SK-N-SH (cell line): ENCODE data around the gene CLEC4G. TPM values are rescaled to one million over a fixed set of nuclear protein-coding genes. Genes with fewer than 3 reads are reported as not detected.

Experiments used
- CTCF ChIA-PET: fragments of 300-600, 350-600 bp; formaldehyde crosslinking; extraction: SDS; loops from one replicate; lab custom pipeline; 2021; lab: Yijun Ruan, JAX
- POLR2A ChIA-PET: fragments of 350-600 bp; sonication (Branson Sonifier 250); formaldehyde crosslinking; extraction: SDS; loops from one replicate; lab custom pipeline; 2020; ENCODE audit warnings: antibody characterized with exemption, inconsistent platforms; lab: Yijun Ruan, JAX
- DNase-seq: peaks from one replicate; pipeline ENCODE4 v3.0.0; 2012
- H2AFZ ChIP-seq: fragments of 200-600 bp; sonication (generic); 2 replicates; pipeline ENCODE4 v1.8.1; 2016; ENCODE audit warnings: antibody characterized with exemption, mild to moderate bottlenecking, low read depth
- H3F3A ChIP-seq: fragments of 200-600 bp; sonication (generic); replicated peaks from 2 replicates; pipeline ENCODE3; 2016; ENCODE audit warnings: antibody characterized with exemption, mild to moderate bottlenecking; ENCODE audit not compliant: insufficient read depth
- H3K27ac ChIP-seq, 2 experiments: fragments of 200-500 bp in 1 of 2; fragments of 200-600 bp in 1 of 2; sonication (Bioruptor generic) in 1 of 2; sonication (generic), shearing (Covaris generic) in 1 of 2; 2 replicates each; pipeline versions ENCODE4 v1.5.1 to v1.6.1; 2014 to 2016; ENCODE audit warnings: low read depth in 2 of 2, inconsistent platforms in 1 of 2, low read length in 1 of 2, mild to moderate bottlenecking in 1 of 2, mixed read lengths in 1 of 2
- H3K27me3 ChIP-seq: fragments of 200-600 bp; sonication (generic), shearing (Covaris generic); 2 replicates; pipeline ENCODE4 v1.6.1; 2016; ENCODE audit warnings: mixed run types; ENCODE audit not compliant: insufficient read depth
- H3K36me3 ChIP-seq, 2 experiments: fragments of 200-500 bp in 1 of 2; fragments of 200-600 bp in 1 of 2; sonication (Bioruptor generic) in 1 of 2; sonication (generic) in 1 of 2; replicated peaks in 1 of 2; 2 replicates each; pipeline versions ENCODE3 to v1.5.1; 2014 to 2016; ENCODE audit warnings: low read length in 1 of 2, mild to moderate bottlenecking in 1 of 2; ENCODE audit not compliant: insufficient read depth in 2 of 2, control insufficient read depth in 1 of 2
- H3K4me1 ChIP-seq, 2 experiments: fragments of 200-500 bp in 1 of 2; fragments of 200-600 bp in 1 of 2; sonication (Bioruptor generic) in 1 of 2; sonication (generic), shearing (Covaris generic) in 1 of 2; 2 replicates each; pipeline versions ENCODE4 v1.5.1 to v1.6.1; 2014 to 2016; ENCODE audit warnings: low read depth in 1 of 2, low read length in 1 of 2, mixed run types in 1 of 2; ENCODE audit not compliant: insufficient read depth in 2 of 2, control insufficient read depth in 1 of 2
- H3K4me2 ChIP-seq: fragments of 200-600 bp; sonication (generic), shearing (Covaris generic); 2 replicates; pipeline ENCODE4 v1.6.1; 2017; ENCODE audit warnings: mixed run types
- H3K4me3 ChIP-seq, 2 experiments: fragments of 200-500 bp in 1 of 2; fragments of 200-600 bp in 1 of 2; sonication (Bioruptor generic) in 1 of 2; sonication (generic), shearing (Covaris generic) in 1 of 2; 2 replicates each; pipeline versions ENCODE4 v1.5.1 to v1.8.1; 2014 to 2016; ENCODE audit warnings: low read depth in 2 of 2, inconsistent platforms in 1 of 2, low read length in 1 of 2, mild to moderate bottlenecking in 1 of 2, mixed read lengths in 1 of 2, moderate library complexity in 1 of 2
- H3K79me2 ChIP-seq: fragments of 200-600 bp; sonication (generic); 2 replicates; pipeline ENCODE4 v1.8.1; 2017; ENCODE audit warnings: mild to moderate bottlenecking; ENCODE audit not compliant: insufficient read depth
- H3K9ac ChIP-seq: fragments of 200-600 bp; sonication (generic); 2 replicates; pipeline ENCODE4 v1.6.1; 2017; ENCODE audit warnings: mixed run types
- H3K9me2 ChIP-seq: fragments of 200-600 bp; sonication (generic); 2 replicates; pipeline ENCODE4 v1.6.1; 2017; ENCODE audit warnings: mixed run types
- H3K9me3 ChIP-seq: fragments of 200-600 bp; sonication (generic); 2 replicates; pipeline ENCODE4 v1.6.1; 2017; ENCODE audit warnings: mixed run types, mild to moderate bottlenecking, moderate library complexity
- H4K20me1 ChIP-seq: fragments of 200-600 bp; sonication (generic); 2 replicates; pipeline ENCODE4 v1.6.1; 2017; ENCODE audit warnings: mild to moderate bottlenecking, mixed run types; ENCODE audit not compliant: insufficient read depth
- CHD2 ChIP-seq: fragments of 150-350 bp; IDR thresholded peaks from 2 replicates; pipeline ENCODE4 v1.6.1; 2018; ENCODE audit warnings: low read length; ENCODE audit not compliant: partially characterized antibody
- ELF1 ChIP-seq: IDR thresholded peaks from 2 replicates; pipeline ENCODE4 v1.4.0; 2012
- EZH2phosphoT487 ChIP-seq: fragments of 200-600 bp; sonication (generic); IDR thresholded peaks from 2 replicates; pipeline ENCODE4 v1.6.1; 2017; ENCODE audit warnings: low read depth, mixed run types, mild to moderate bottlenecking, antibody characterized with exemption, moderate library complexity, borderline replicate concordance
- FOSL2 ChIP-seq: IDR thresholded peaks from 2 replicates; pipeline ENCODE4 v1.4.0; 2012; ENCODE audit warnings: low read depth, mild to moderate bottlenecking, moderate library complexity, borderline replicate concordance
- FOXM1 ChIP-seq: IDR thresholded peaks from 2 replicates; pipeline ENCODE4 v1.4.0; 2012; ENCODE audit warnings: low read depth, mild to moderate bottlenecking
- GABPA ChIP-seq: IDR thresholded peaks from 2 replicates; pipeline ENCODE4 v1.4.0; 2012; ENCODE audit warnings: low read depth, mild to moderate bottlenecking
- IRF3 ChIP-seq: fragments of 150-350 bp; IDR thresholded peaks from 2 replicates; pipeline ENCODE4 v1.6.1; 2016; ENCODE audit warnings: mild to moderate bottlenecking, low read depth, low read length
- MEF2A ChIP-seq: IDR thresholded peaks from 2 replicates; pipeline ENCODE4 v1.4.0; 2012; ENCODE audit warnings: low read depth, borderline replicate concordance
- NFIC ChIP-seq: IDR thresholded peaks from 2 replicates; pipeline ENCODE4 v1.4.0; 2012; ENCODE audit warnings: borderline replicate concordance
- PBX3 ChIP-seq: IDR thresholded peaks from 2 replicates; pipeline ENCODE4; 2012
- POLR2AphosphoS5 ChIP-seq: IDR thresholded peaks from 2 replicates; pipeline ENCODE4 v1.6.1; 2012; ENCODE audit warnings: low read depth, low read length
- RAD21 ChIP-seq: IDR thresholded peaks from 2 replicates; pipeline ENCODE4 v1.6.1; 2012; ENCODE audit warnings: mild to moderate bottlenecking, low read length
- RCOR1 ChIP-seq: fragments of 150-350 bp; IDR thresholded peaks from 2 replicates; pipeline ENCODE4 v1.6.1; 2017; ENCODE audit warnings: antibody characterized with exemption, low read length
- RFX5 ChIP-seq: IDR thresholded peaks from 2 replicates; pipeline ENCODE4 v1.6.1; 2012; ENCODE audit warnings: mild to moderate bottlenecking, improper control_type of control experiment, low read length
- TEAD4 ChIP-seq: IDR thresholded peaks from 2 replicates; pipeline ENCODE4 v1.4.0; 2012; ENCODE audit warnings: mild to moderate bottlenecking, borderline replicate concordance; ENCODE audit not compliant: insufficient read depth
- YY1 ChIP-seq: IDR thresholded peaks from 2 replicates; pipeline ENCODE4 v1.4.0; 2012; ENCODE audit warnings: low read depth, mild to moderate bottlenecking
- WGBS: methylation state at CpG from one replicate; pipeline ENCODE4 v1.1.6; 2017; ENCODE audit warnings: low lambda C conversion rate; 5-methylcytosine and 5-hydroxymethylcytosine counted together
- polyA plus RNA-seq, 3 experiments: library from polyadenylated mRNA; depleted of rRNA; stranded (reverse); fragments of >200 nt; gene quantifications; 2 replicates each; pipeline ENCODE4 v1.2.3, GENCODE V29; 2012

The CLEC4G gene
- polyA plus RNA-seq, 1 of the 3 experiments (the other 2 are of a cell fraction), result not detected

GRCh38 chr19:7706955-7707456, 24.9 kb downstream of the CLEC4G start:
- no peak overlapping the region for H2AFZ ChIP-seq
- H3K27ac ChIP-seq, result no peak overlapping the region
- no peak overlapping the region for H3K4me2 ChIP-seq
- H3K27me3 ChIP-seq, result peaks cover 56% of the 10 kb centered on the region
- no peaks in the 10 kb centered on the region for H3K36me3 ChIP-seq
- POLR2A ChIA-PET, result no interaction called here
- no peak overlapping the region for H3K9ac ChIP-seq
- WGBS, result 29% methylated on average over 8 of the region's 8 CpGs
- no peaks in the 10 kb centered on the region for H3K4me1 ChIP-seq
- CTCF ChIA-PET, result interaction anchor here (0.8 to 1.4 kb wide), 2 partner anchors 26 to 139 kb away, joined by 3 to 4 read pairs; partner anchors contain the start of gene TRAPPC5
- no peak for TF ChIP-seq POLR2AphosphoS5
- no peak for TF ChIP-seq PBX3
- no peak for TF ChIP-seq CHD2
- no peak for TF ChIP-seq RFX5
- no peak for TF ChIP-seq IRF3
- TF ChIP-seq NFIC, result no peak
- no peak for TF ChIP-seq FOSL2
- no peak for TF ChIP-seq ELF1
- no peaks in the 10 kb centered on the region for H4K20me1 ChIP-seq
- no peak for DNase-seq
- no peaks in the 10 kb centered on the region for H3K79me2 ChIP-seq
- no peaks in the 10 kb centered on the region for H3K9me2 ChIP-seq
- no peak overlapping the region for H3K4me3 ChIP-seq
- H3F3A ChIP-seq, result no peaks in the 10 kb centered on the region
- H3K9me3 ChIP-seq, result no peaks in the 10 kb centered on the region

GRCh38 chr19:7706188-7706954, 25.5 kb downstream of the CLEC4G start:
- no peak for DNase-seq
- no peak overlapping the region for H3K4me2 ChIP-seq
- WGBS, result 16% methylated on average over 14 of the region's 14 CpGs
- no peaks in the 10 kb centered on the region for H3K9me2 ChIP-seq
- no peak overlapping the region for H3K4me3 ChIP-seq
- H3K27me3 ChIP-seq, result peaks cover 61% of the 10 kb centered on the region
- H3K36me3 ChIP-seq, result no peaks in the 10 kb centered on the region
- H3K9ac ChIP-seq, result no peak overlapping the region
- no peak overlapping the region for H2AFZ ChIP-seq
- no peaks in the 10 kb centered on the region for H3K4me1 ChIP-seq
- no peaks in the 10 kb centered on the region for H4K20me1 ChIP-seq
- TF ChIP-seq RAD21, result no peak
- TF ChIP-seq RFX5, result no peak
- TF ChIP-seq MEF2A, result no peak
- TF ChIP-seq TEAD4, result no peak
- TF ChIP-seq EZH2phosphoT487, result no peak
- TF ChIP-seq RCOR1, result no peak
- TF ChIP-seq GABPA, result no peak
- no peak for TF ChIP-seq YY1
- no peak for TF ChIP-seq FOSL2
- TF ChIP-seq FOXM1, result no peak
- TF ChIP-seq NFIC, result no peak
- TF ChIP-seq, all 33 proteins: peak for 0
- no peaks in the 10 kb centered on the region for H3K9me3 ChIP-seq
- CTCF ChIA-PET, result interaction anchor here (0.8 to 1.4 kb wide), 2 partner anchors 25 to 138 kb away, joined by 3 to 4 read pairs; partner anchors contain the start of gene TRAPPC5
- no peaks in the 10 kb centered on the region for H3F3A ChIP-seq
- H3K27ac ChIP-seq, result no peak overlapping the region
- H3K79me2 ChIP-seq, result no peaks in the 10 kb centered on the region
- POLR2A ChIA-PET, result no interaction called here
